ENCODE measurements around the gene FMO4. TPM values are rescaled to one million over a fixed set of nuclear protein-coding genes. Genes with fewer than 3 reads are reported as not detected.

Gene FMO4
- total RNA-seq, result 4.0 and 5.0 TPM in 2 replicates

GRCh38 chr1:171313835-171314320, at the start of gene FMO4:
TSS of gene FMO4 (plus strand) at chr1:171314183. CDS start at chr1:171319826, 5,643 bp downstream.

Other genes with a start within 250 kb of the FMO4 start
- 0.37 and 0.79 TPM in 2 replicates for gene FMO3, start 223.3 kb upstream of the FMO4 start, total RNA-seq
- 0.13 and 0.62 TPM in 2 replicates for gene FMO2, start 128.9 kb upstream of the FMO4 start, total RNA-seq
- 0.12 TPM in 1 of 2 replicates, not detected in the other for gene FMO1, start 65.7 kb upstream of the FMO4 start, total RNA-seq
- 47.7 and 57.8 TPM in 2 replicates for gene PRRC2C, start 171.3 kb downstream of the FMO4 start, total RNA-seq